ELR (cell line): ENCODE results near the gene ANKRD12.
"Not testable (repeated sequence)": the region's sequence is repeated elsewhere in the genome, so short reads cannot be mapped to it uniquely, and the experiment has no call there.

ENCODE experiments used
- DNase-seq: peaks from one replicate; pipeline ENCODE4 v3.0.0-alpha.2; 2015; ENCODE audit warnings: low read depth

The ANKRD12 gene

GRCh38 chr18:9136315-9137155 is at the start of gene ANKRD12:
Gene ANKRD12 (plus strand): TSS chr18:9136781. CDS start chr18:9182433, 45,652 bp downstream.
- DNase-seq: peak; percentile 97

- no peak for DNase-seq
These were observed 49.4 kb upstream of the ANKRD12 start for GRCh38 chr18:9087144-9087543.

GRCh38 chr18:9088252-9088651 is 48.3 kb upstream of the ANKRD12 start:
- no peak for DNase-seq

GRCh38 chr18:9088727-9089126 is 47.9 kb upstream of the ANKRD12 start:
- DNase-seq: not testable (repeated sequence)

- DNase-seq: no peak
These were observed 46.0 kb upstream of the ANKRD12 start for GRCh38 chr18:9090578-9090977.

GRCh38 chr18:9091066-9091476 is 45.5 kb upstream of the ANKRD12 start:
- DNase-seq: no peak

- no peak for DNase-seq
These were observed 43.9 kb upstream of the ANKRD12 start for GRCh38 chr18:9092665-9093064.

GRCh38 chr18:9093109-9093508 is 43.5 kb upstream of the ANKRD12 start:
- not testable (repeated sequence) for DNase-seq

- peak; percentile 82 for DNase-seq
These were observed 42.0 kb upstream of the ANKRD12 start for GRCh38 chr18:9094307-9095226.

GRCh38 chr18:9095297-9096006 is 41.1 kb upstream of the ANKRD12 start:
- peak; percentile 36 for DNase-seq

- DNase-seq: no peak
These were observed 40.6 kb upstream of the ANKRD12 start for GRCh38 chr18:9096007-9096371.

GRCh38 chr18:9096685-9097084 is 39.9 kb upstream of the ANKRD12 start:
- no peak for DNase-seq

GRCh38 chr18:9097349-9097748 is 39.2 kb upstream of the ANKRD12 start:
- no peak for DNase-seq

- no peak for DNase-seq
These were observed 35.8 kb upstream of the ANKRD12 start for GRCh38 chr18:9100796-9101195.

- DNase-seq: peak; percentile 79
These were observed 34.7 kb upstream of the ANKRD12 start for GRCh38 chr18:9101730-9102507.

GRCh38 chr18:9102508-9103375 is 33.8 kb upstream of the ANKRD12 start, which contains the start of gene NDUFV2:
Gene NDUFV2 (plus strand): TSS chr18:9102699. CDS start chr18:9102744, 45 bp downstream.
- peak; percentile 97 for DNase-seq

GRCh38 chr18:9103376-9103873 is 33.2 kb upstream of the ANKRD12 start:
- DNase-seq: peak; percentile 39

GRCh38 chr18:9104244-9104901 is 32.2 kb upstream of the ANKRD12 start:
- DNase-seq: peak; percentile 16

- no peak for DNase-seq
These were observed 31.2 kb upstream of the ANKRD12 start for GRCh38 chr18:9105420-9105819.

GRCh38 chr18:9106094-9106493 is 30.5 kb upstream of the ANKRD12 start:
- no peak for DNase-seq
